GM19324 (cell line): ENCODE results near the gene CPM.

Experiments used
- ATAC-seq: cut with Tn5 transposase; IDR thresholded peaks from one replicate; pipeline ENCODE4 v1.9.1; 2021; ENCODE audit warnings: mild to moderate bottlenecking, moderate library complexity; ENCODE audit not compliant: unreplicated experiment, low FRiP score

CPM gene

GRCh38 chr12:68932961-68933893, at the start of gene CPM:
CPM (minus strand) TSS chr12:68933171; CDS start chr12:68932837, 334 bp downstream.
- ATAC-seq: peak; percentile 98

DNA sequence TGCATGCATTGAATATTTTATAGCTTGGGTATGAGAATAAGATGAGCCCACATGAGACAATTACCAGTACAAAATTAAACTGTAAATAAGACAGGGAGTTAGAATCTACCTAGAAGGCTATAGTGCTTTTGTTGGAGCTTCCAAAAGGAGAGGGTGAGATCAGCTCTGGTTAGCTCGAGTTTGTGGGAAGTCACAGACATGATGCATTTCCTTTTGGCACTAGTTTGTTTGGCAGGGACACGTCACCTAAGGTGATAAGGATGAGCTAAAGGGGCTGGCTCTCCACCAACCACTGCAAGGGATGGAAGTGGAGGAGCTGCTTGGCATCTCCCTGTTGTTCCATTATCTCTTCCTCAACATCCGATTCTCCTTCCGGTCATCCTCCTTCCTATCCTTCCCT, 48.5 kb upstream of the CPM start:
- ATAC-seq: no peak

DNA sequence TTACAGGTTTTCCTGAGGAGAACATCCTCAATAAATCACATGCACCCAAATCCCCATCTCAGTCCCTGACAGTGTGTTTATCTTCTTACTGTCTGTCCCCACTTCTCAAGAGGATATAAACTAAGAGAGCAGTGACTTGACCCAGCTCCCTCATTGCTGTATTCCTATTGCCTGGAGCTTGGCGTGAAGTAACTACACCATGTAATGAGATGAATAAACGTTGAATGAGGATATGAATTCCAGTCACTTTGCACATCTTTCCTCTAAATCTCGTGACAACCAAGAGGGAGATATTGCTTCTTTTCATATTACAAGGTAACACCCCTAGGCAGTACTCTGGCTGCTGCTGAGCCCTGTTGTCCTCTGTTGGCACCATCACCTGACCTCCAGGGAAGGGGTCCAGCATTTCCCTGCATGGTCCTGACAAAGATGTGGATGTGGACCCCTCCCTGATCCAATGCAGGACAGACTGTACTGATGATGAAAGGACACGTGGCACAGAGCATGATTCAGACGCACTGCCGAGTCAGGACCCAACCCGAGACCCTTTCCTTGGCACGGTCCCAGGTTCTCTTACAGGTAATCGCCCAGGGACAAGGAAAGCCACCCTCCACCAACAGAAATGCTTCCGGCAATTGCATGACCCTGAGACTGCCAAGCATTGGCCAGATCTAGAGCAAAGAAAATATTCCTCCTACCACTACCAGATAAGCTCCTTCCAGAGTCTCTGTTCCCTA, 47.7 kb upstream of the CPM start:
- ATAC-seq: no peak

DNA sequence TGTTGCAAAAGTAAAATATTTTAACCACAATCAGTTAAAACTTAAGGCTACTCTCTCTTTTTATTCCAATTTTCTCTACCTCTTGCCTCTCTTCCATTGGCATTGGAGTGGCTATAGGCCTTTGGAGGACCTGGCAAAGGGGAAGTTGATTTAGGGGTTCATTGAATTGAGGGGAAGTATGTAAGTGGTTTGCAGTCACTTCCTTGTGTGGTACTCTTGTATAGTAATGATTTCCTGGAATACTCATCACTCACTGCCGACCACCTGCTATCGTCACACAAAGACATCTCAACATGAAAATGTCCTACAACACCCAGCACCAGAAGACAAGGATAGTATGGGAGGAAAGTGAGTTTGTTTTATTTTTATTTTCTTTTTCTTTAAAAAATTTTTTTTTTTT, 45.7 kb upstream of the CPM start:
- no peak for ATAC-seq

- no peak for ATAC-seq
These were observed 45.1 kb upstream of the CPM start for GRCh38 chr12:68977909-68978610.

GRCh38 chr12:68977335-68977734, 44.4 kb upstream of the CPM start:
- no peak for ATAC-seq

GRCh38 chr12:68976395-68976841, 43.4 kb upstream of the CPM start:
- ATAC-seq: no peak

DNA sequence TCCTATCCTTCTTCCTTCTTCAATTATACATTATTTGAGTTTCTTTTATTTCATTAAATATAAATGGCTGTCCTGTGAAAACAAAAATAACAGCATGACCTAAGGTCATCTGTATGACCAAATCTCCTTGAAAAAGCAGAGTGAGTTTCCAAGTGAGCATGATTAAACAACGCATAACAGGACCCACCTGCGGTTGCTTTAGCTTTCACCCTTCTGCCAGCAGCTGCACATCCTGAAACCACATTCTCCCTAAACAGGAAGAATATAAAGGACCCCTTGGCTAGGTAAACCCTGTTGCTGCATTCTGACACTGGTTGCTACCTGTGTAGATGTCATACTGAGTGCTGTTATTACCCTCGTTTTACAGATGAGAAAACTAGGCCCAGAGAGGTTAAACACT, 42.8 kb upstream of the CPM start:
- no peak for ATAC-seq

GRCh38 chr12:68972595-68972994, 39.6 kb upstream of the CPM start:
- ATAC-seq: no peak

- no peak for ATAC-seq
These were observed 38.4 kb upstream of the CPM start for GRCh38 chr12:68971404-68971803.

DNA sequence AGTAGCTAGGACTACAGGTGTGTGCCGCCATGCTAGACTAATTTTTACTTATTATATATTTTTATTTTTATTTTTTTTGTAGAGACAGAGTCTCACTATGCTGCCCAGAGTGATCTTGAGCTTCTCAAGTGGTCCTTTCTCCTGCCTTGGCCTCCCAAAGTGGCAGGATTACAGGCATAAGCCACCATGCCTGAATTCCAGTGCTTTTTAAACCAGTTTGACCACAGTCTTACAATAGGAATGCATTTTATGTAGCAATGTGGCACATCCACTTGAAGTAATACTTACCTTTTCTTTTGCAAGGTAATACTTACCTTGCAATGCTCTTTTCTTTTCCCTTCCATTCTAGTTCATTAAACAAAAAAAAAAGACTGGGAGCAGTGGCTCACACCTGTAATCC, 38.0 kb upstream of the CPM start:
- no peak for ATAC-seq

- ATAC-seq: no peak
These were observed 37.3 kb upstream of the CPM start for GRCh38 chr12:68970306-68970705.

GRCh38 chr12:68967046-68967445, 34.1 kb upstream of the CPM start:
- ATAC-seq: no peak

DNA sequence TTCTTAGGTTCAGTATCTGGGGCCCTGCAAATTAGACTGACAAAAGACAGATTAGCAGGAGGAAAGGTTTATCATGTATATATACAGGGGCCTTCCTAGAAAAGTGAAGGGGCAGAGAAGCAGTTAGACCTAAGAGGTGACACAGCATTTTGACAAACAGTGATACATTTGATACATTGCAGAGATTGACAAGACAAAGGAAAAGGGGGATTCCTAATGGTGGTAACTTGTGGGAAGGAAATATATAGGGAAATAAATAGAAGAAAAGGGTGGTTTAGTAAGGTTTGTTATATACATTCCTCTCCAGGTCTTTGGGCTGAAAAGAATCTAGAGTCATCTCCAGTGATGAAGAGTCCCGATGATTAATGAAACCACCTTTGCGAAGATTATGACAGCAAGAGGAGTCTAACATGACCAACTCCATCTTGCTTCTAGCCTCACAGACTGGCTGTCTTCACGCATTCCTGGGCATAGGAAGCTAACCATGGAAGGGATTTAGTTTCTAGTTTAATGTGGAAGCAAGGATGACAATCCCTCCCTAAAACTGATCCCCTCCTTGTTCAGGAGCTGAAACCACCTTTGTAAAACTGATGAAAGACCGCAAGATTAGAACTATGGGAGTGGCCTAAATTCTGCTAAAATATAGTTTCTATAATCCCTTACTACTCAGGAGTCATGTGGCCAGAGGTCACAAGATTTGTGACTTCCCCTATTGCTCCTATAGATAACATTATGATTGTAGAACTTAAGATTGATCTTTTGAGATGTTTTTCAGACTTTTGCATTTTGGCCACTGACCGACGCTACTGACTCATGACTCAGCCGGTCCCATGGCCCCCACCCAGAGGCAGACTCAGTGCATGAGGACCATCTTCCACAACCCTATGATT, 31.1 kb upstream of the CPM start:
- no peak for ATAC-seq

DNA sequence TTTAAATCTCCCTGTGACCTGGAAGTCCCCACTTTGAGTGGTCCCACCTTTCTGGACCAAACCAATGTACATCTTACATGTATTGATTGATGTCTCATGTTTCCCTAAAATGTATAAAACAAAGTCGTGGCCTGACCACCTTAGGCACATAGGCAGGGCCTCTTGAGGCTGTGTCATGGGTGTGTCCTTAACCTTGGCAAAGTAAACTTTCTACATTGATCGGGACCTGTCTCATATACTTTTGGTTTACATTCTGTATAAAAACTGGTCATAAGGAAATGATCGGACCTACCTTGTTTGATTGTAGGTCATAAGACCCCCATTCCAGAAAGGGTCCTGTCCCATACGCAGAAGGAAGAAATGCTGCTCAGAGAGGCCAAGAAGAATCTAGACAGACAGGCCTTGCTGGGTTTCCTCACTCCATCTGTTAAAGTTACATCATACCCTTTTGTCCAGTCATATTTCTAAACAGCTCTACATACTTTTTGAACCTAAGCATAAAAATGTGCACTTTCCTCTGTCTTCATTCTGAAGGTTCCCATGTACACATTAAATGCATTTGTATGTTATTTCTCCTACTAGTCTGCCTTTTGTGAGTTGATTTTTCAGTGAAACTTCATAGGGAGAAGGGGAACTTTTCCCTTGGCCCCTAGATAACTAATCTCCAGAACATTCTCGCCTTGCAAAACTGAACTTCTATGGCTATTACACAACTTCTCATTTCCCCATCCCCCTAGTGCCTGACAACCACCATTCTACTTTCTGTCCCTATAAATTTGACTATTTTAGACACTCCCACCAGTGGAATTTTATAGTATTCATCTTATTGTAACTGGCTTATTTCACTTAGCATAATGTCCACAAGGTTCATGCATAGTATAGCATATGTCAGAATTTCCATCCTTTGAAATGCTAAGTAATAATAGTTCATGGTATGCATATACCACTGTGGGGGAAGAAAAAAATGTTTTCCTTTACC, 30.2 kb upstream of the CPM start:
- no peak for ATAC-seq

DNA sequence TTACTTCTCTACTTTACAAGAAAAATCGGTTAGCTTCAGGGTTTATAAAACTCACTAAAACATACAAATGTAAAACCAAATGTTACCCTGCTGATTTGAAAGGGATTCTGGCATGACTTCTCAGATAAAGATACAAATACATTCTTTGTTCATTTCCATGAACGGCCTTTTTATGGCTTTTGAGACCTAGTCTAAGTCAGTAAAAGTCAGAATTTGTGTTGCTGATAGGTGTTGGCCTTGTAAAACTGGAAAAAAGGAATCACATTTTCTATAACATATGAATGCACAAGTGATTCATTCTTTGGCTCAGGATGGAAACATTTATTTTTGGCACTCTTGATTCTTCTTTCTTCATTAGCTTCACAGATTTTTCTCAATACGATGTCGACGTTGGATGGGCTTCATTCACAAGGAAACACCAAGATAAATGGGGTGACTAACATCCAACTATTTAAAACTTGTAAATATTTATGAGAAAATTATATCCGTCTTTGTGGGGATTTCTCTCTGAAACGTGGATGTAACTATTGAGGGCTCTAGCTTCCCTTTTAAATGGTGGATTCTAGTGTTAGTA, 27.0 kb upstream of the CPM start:
- no peak for ATAC-seq

GRCh38 chr12:68959143-68959858, 26.3 kb upstream of the CPM start:
- no peak for ATAC-seq

DNA sequence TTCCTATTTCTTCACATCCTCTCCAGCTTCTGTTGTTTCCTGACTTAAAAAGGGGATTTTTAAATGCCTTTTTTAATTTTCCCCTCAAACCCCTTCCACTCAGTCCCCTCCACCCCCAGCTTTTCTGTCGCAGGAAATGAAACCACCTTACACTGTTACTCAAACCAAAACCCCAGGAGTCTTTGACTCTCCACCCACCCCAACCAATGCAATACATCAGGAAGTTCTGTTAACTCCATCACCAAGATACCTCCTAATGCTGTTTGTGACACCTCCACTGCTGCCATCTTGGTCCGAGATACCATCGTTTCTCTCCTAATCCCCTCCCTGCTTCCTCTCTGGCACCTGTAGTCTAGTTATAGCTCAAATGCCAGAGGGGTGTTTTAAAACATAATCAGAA, 25.4 kb upstream of the CPM start:
- ATAC-seq: peak; percentile 68
